ENCODE data around the gene TNNT2.

TNNT2 gene

DNA sequence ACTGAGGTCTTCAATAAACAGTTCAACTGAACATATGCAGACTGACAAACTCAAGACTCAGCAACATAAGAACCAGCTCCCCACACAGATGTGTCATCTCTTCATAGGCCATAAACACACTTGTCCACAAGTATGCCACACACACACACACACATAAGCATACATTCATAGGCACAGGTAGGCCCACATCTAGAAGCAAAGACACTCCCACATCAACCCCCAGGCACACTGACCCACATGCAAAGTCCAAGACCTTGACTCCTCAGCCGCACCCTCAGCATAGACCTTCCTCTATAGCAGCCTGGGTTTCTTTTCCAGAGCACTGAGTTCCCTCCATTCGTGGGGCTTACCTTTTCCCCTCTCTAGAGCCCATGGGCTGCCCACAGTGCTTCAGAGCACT, 20.2 kb upstream of the TNNT2 start:
- no peak overlapping the region for H3K27ac ChIP-seq
- H3K36me3 ChIP-seq (ENCODE audit: control insufficient read depth, insufficient read depth, low read length), result no peaks in the 10 kb centered on the region
- H3K4me2 ChIP-seq (ENCODE audit: low read length), result no peak overlapping the region
- H3K27me3 ChIP-seq (ENCODE audit: control insufficient read depth, insufficient read depth, low read length), result no peaks in the 10 kb centered on the region
- TF ChIP-seq, protein P1, sequence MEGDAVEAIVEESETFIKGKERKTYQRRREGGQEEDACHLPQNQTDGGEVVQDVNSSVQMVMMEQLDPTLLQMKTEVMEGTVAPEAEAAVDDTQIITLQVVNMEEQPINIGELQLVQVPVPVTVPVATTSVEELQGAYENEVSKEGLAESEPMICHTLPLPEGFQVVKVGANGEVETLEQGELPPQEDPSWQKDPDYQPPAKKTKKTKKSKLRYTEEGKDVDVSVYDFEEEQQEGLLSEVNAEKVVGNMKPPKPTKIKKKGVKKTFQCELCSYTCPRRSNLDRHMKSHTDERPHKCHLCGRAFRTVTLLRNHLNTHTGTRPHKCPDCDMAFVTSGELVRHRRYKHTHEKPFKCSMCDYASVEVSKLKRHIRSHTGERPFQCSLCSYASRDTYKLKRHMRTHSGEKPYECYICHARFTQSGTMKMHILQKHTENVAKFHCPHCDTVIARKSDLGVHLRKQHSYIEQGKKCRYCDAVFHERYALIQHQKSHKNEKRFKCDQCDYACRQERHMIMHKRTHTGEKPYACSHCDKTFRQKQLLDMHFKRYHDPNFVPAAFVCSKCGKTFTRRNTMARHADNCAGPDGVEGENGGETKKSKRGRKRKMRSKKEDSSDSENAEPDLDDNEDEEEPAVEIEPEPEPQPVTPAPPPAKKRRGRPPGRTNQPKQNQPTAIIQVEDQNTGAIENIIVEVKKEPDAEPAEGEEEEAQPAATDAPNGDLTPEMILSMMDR (IDR thresholded peaks at IDR 0.05), result no peak
- H3K4me1 ChIP-seq, result no peaks in the 10 kb centered on the region
- H3K9ac ChIP-seq, result no peak overlapping the region
- H3K79me2 ChIP-seq, result no peaks in the 10 kb centered on the region
- H3K4me3 ChIP-seq (ENCODE audit: low read depth, low read length), result no peak overlapping the region
- H3K9me3 ChIP-seq (ENCODE audit: control insufficient read depth, low read length), result no peaks in the 10 kb centered on the region
- no peak overlapping the region for H2AFZ ChIP-seq

DNA sequence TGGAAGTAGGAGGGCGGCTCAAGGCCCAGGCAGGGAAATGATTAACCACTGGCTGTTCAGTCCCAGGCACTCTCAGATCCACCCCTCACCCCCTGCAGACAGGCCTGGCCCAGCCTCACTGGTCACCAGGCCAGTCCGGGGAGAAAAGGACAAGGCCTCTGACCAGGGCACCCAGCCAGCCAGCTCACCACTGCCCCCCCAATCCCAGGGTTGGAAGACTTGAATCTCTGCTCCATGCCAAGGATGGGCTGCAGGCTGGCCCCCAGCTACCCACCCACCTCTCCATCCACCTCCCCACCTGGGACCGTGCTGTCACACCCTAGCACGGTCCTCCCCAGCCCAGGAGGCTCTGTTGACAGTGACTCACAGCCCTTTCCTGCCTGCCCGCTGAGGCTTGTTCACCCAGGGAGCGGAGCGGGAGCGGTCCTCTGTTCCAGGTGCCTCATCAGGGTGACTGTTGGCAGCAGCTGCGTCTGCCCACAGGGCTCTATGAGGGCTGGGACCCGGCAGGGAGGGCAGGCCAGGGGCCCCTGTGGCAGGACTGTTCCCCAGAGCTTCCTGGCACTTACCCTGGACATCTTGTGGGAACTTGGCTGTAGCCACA, 19.5 kb upstream of the TNNT2 start:
- no peaks in the 10 kb centered on the region for H3K27me3 ChIP-seq (ENCODE audit: control insufficient read depth, insufficient read depth, low read length)
- H2AFZ ChIP-seq, result no peak overlapping the region
- TF ChIP-seq, protein P1 (IDR thresholded peaks at IDR 0.05), result no peak
- H3K4me2 ChIP-seq (ENCODE audit: low read length), result no peak overlapping the region
- no peak overlapping the region for H3K9ac ChIP-seq
- H3K27ac ChIP-seq, result no peak overlapping the region
- no peak overlapping the region for H3K4me3 ChIP-seq (ENCODE audit: low read depth, low read length)
- H3K9me3 ChIP-seq (ENCODE audit: control insufficient read depth, low read length), result no peaks in the 10 kb centered on the region
- no peaks in the 10 kb centered on the region for H3K4me1 ChIP-seq
- H3K79me2 ChIP-seq, result no peaks in the 10 kb centered on the region
- H3K36me3 ChIP-seq (ENCODE audit: control insufficient read depth, insufficient read depth, low read length), result no peaks in the 10 kb centered on the region

DNA sequence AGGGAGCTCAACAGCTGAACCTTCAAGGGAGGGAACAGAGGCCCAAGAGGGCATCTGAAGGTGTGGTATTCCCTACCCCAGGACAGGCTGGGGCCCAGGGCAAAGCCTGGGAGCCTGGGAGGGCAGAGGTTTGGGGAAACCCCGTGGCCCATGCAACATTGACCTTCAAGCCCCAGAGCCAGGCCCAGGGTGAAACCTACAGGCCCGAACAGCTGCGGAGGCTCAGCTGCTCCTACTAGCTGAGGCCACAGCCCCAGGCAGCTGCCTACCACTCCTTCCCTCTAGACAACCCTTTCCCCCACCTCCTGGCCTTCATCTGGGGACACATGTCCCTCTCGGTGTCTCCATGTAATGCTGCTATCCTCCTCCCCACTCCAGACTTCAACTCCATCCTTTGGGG, 18.5 kb upstream of the TNNT2 start:
- TF ChIP-seq, protein P1 (IDR thresholded peaks at IDR 0.05), result no peak
- no peaks in the 10 kb centered on the region for H3K79me2 ChIP-seq

DNA sequence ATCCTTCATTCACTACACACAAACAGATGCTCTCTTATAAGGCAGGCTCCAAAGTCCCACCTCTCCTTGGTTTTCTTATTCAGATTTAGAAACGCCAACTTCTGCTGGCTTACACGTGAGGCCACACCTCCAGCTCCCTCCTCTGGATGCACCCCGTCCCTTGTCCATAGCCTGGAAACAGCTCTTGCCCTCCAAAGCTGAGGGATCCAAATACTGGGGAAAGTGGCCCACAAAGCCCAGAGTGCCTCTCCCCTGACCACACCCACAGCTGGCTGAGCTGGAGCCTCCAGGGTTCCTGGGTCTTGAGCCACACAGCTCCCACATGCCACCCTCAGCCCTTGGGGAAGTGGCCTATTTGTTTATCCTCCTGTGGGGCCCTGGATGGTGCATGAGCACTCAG, 17.1 kb upstream of the TNNT2 start:
- no peak overlapping the region for H3K9ac ChIP-seq
- H3K4me2 ChIP-seq (ENCODE audit: low read length), result no peak overlapping the region
- H3K79me2 ChIP-seq, result no peaks in the 10 kb centered on the region
- H3K27me3 ChIP-seq (ENCODE audit: control insufficient read depth, insufficient read depth, low read length), result no peaks in the 10 kb centered on the region
- no peaks in the 10 kb centered on the region for H3K4me1 ChIP-seq
- H3K9me3 ChIP-seq (ENCODE audit: control insufficient read depth, low read length), result no peaks in the 10 kb centered on the region
- no peaks in the 10 kb centered on the region for H3K36me3 ChIP-seq (ENCODE audit: control insufficient read depth, insufficient read depth, low read length)
- H2AFZ ChIP-seq, result no peak overlapping the region
- no peak overlapping the region for H3K27ac ChIP-seq
- TF ChIP-seq, protein P1 (IDR thresholded peaks at IDR 0.05), result no peak
- no peak overlapping the region for H3K4me3 ChIP-seq (ENCODE audit: low read depth, low read length)

More for the DNA sequence above, 18.5 kb upstream of the TNNT2 start:
- H3K36me3 ChIP-seq (ENCODE audit: control insufficient read depth, insufficient read depth, low read length), result no peaks in the 10 kb centered on the region
- H2AFZ ChIP-seq, result no peak overlapping the region
- no peak overlapping the region for H3K27ac ChIP-seq
- H3K4me2 ChIP-seq (ENCODE audit: low read length), result no peak overlapping the region
- H3K4me3 ChIP-seq (ENCODE audit: low read depth, low read length), result no peak overlapping the region
- H3K4me1 ChIP-seq, result no peaks in the 10 kb centered on the region
- H3K9ac ChIP-seq, result no peak overlapping the region
- H3K9me3 ChIP-seq (ENCODE audit: control insufficient read depth, low read length), result no peaks in the 10 kb centered on the region
- H3K27me3 ChIP-seq (ENCODE audit: control insufficient read depth, insufficient read depth, low read length), result no peaks in the 10 kb centered on the region

DNA sequence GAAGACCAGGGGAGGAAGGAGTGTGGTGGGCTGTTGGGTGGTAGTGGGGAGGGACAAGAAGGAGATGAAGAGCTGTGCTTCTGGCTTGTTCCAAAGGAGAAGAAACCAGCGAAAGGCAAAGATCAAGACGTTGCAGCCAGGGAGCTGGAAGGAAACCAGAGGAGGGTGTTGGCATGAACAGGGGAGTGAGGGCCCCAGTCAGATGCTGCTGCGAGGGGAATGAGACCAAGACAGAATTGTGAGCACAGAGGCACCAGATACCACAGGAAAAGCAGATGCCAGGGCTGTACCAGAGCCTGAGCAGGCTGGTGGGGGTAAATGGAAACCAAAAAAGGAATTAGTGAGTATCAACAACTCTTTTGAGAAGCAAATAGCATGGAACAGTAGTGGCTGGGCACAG, 15.6 kb upstream of the TNNT2 start:
- no peak overlapping the region for H3K4me2 ChIP-seq (ENCODE audit: low read length)
- H3K27ac ChIP-seq, result no peak overlapping the region
- H3K4me1 ChIP-seq, result no peaks in the 10 kb centered on the region

More for the DNA sequence above, 15.6 kb upstream of the TNNT2 start:
- Histone ChIP-seq H3K4me3 (ENCODE audit: low read depth, low read length) (no peak overlapping the region), H3K9me3 (ENCODE audit: control insufficient read depth, low read length) (no peaks in the 10 kb centered on the region), H2AFZ (no peak overlapping the region), H3K27me3 (ENCODE audit: control insufficient read depth, insufficient read depth, low read length) (no peaks in the 10 kb centered on the region), H3K9ac (no peak overlapping the region), H3K36me3 (ENCODE audit: control insufficient read depth, insufficient read depth, low read length) (no peaks in the 10 kb centered on the region), H3K79me2 (no peaks in the 10 kb centered on the region)
- TF ChIP-seq, protein P1 (IDR thresholded peaks at IDR 0.05), result no peak

All from parathyroid adenoma (tissue), 2 donors.